NCI-H510A treated with DMSO at 0.1 percent for 48 hours (cell line): Measurements from ENCODE around the gene PGGHG.
"Not testable (repeated sequence)": the region's sequence is repeated elsewhere in the genome, so short reads cannot be mapped to it uniquely, and the experiment has no call there.

Source experiments
- DNase-seq: peaks from one replicate; lab custom pipeline; 2025; lab: John Stamatoyannopoulos, UW

PGGHG gene

DNA sequence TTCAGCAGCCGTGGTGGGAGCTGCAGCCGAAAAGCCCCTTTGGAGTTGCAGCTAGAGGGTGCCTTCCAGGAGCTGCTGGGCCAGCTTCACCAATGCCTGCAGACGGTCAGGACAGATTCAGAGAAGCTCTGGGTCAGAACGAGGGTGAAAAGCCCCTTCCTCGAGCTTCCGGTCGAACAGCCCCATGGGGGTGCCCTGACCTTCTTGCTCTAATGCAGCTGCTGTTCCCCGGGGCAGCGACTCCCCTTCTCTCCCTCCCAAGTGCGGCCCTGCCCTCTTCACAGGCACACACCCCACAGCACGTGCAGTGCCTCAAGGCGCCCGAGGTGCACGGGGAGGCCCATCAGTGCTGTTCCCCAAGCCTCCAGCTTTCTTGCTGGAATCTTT is 41.4 kb downstream of the PGGHG start:
- DNase-seq: no peak

GRCh38 chr11:330694-331357 is 41.9 kb downstream of the PGGHG start:
- no peak for DNase-seq

DNA sequence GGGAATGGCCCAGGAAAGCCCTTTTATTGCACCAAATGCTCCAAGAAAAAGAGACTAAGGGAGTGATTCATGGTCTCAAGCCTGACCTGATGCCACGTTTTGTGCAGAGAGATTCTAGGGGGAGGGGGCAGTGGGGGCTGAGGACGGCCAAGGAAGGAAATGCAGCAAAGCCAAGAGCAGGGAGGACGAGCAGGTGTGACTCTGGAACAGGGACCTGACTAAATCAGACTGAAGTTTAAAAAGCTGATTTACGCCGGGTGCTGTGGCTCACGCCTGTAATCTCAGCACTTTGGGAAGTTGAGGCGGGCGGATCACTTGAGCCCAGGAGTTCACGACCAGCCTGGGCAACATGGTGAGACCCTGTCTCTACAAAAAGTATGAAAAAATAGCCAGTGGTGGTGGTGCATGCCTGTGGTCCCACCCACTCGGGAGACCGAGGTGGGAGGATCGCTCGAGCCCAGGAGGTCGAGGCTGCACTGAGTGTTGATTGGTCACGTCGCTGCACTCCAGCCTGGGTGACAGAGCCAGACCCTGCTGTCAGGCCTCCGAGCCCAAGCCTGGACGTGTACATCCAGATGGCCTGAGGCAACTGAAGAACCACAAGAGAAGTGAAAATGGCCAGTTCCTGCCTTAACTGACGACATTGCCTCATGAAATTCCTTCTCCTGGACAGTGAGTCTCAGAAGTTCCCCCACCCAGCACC is 42.6 kb downstream of the PGGHG start:
- no peak for DNase-seq

- no peak for DNase-seq
These were observed 43.9 kb downstream of the PGGHG start for GRCh38 chr11:332651-333480.

DNA sequence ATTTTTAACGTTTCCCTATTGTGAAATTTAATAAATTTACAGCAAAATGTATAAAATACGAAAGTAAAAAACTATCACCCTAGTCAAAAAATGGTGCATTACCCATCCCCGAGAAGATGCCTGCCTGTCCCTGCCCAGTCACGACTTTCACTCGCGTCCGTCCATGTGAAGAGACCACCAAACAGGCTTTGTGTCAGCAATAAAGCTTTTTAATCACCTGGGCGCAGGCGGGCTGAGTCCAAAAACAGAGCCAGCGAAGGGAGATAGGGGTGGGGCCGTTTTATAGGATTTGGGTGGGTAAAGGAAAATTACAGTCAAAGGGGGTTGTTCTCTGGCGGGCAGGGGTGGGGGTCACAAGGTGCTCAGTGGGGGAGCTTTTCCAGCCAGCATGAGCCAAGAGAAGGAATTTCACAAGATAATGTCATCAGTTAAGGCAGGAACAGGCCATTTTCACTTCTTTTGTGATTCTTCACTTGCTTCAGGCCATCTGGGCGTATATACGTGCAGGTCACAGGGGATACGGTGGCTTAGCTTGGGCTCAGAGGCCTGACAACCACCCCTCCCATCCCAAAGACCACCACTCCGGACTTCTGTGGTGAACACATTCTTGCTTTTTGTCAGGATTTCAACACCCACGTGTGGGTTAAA is 44.8 kb downstream of the PGGHG start:
- not testable (repeated sequence) for DNase-seq

- DNase-seq: peak; percentile 28
These were observed 45.5 kb downstream of the PGGHG start for GRCh38 chr11:334264-334994.

DNA sequence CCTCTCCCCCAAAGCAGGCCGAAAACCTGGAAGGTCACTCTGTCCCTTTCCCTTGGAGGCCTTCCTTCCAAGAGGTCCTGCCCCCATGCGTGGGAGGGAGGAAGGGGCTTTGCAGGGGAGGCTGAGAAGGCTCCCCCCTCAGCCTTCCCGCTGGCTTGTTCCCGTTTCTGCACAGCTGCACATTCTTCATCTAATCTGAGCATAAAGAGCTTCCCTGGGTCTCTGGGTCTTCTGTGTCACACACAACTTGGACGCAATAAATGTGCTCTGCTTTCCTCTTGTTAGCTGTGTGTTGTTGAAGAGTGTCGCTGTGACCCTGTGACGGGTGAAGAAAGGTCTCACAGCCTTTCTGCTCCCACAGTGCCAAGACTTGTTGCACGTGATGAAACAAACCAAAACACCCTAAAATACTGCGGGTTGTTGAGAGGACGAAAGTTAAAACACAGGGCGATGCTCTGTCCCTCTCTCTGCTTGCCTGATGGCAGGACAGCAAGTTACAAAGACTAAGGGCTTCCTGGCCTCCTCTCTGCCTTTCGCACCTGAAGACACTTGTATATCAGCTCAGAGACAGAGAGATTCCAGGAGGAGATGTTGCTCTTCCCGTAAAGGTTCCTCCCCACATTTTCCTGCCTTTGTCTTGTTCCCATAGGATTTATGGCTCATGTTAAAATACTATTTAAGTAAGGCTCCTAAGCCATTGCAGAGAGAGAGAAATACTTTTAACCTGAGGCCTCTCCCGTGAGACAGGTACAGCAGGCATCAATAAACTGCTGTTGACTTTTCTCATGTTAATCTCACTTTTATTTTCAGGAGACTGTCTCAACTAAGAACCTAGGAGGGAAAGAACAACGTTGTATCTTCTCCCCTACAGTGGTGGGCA is 47.1 kb downstream of the PGGHG start:
- DNase-seq: no peak

DNA sequence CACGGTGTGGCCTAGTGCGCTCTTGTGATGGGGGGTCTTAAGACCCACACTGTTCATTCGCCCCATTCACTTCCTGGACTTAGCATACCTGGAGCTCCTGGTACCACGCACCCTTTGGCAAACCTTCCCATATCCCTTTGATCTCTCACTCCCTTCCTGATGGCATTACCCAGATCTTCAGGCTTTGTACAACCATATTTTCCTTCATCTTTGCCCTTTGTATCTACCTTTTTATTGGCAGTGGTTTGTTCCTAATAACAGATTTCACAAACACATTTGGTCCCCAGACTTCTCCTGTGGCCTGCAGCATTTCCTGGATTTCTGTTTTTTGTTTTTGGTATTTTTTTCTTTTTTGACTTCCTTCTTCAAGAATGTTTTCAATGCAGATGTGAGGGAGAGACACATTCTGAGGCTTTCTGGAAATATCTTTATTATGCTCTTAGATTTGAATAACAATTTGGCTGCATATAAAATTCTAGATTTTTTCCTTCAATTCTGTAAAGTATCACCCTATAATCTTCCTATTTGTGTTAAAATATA is 47.8 kb downstream of the PGGHG start:
- no peak for DNase-seq

- no peak for DNase-seq
These were observed 48.8 kb downstream of the PGGHG start for GRCh38 chr11:337711-338110.

- DNase-seq: no peak
These were observed 51.0 kb downstream of the PGGHG start for GRCh38 chr11:339963-340362.

DNA sequence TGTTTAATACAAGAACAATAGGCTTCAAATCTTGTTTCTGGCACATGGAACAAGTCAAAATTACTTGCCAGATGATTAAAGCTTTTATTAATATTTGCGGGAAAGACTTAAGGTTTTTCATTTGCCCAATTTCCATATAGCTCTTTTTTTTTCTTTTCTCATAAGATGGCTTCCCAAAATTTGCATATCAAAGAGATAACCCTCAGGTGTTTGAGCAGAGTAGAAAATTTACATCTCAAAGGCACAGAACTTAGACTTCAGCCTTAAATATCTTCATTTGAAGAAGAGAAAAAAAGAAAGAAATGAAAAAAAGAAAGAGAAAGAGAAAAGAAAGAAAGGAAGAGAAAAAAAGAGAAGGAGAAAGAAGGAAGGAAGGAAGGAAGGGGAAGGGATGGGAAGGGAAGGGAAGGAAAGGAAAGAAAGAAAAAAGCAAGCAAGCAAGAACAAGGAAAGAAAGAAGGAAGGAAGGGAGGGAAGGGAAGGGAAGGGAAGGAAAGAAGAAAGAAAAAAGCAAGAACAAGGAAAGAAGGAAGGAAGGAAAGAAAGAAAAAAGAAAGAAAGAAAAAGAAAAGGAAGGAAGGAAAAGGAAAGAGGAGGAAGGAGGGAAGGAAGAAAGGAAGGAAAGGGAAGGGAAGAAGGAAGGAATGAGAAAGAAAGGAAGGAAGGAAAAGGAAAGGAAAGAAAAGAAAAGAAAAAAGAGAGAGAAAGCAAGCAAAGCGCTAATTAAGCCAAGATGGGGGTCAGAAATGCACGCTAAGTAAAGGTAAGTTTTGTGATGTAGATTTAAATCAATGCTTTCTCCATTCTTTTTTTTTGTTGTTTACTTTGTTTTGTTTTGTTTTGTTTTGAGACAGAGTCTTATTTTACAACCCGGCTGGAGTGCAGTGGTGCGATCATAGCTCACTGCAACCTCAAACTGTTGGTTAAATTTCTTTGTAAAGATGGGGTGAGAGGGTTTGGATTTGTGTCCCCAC is 51.9 kb downstream of the PGGHG start:
- DNase-seq: no peak

DNA sequence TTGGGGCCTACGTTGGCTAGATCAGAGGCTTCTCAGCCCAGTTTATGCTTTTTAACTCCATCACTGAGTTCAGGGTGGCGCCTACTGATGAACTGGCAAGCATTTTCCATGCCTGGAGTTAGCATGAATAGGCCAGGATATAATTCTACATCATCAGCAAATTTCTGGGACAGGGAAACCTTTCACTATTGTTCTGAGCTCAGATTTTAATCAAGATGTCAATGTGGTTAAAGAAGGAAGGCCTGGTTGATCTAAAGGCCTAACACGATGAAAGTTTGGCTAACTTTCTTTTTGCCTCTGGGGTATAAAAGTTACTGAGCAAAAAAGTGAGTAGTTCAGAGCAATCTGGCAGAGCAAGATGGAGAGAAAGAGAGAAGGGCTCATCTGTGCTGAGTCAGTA is 53.4 kb downstream of the PGGHG start:
- DNase-seq: no peak

DNA sequence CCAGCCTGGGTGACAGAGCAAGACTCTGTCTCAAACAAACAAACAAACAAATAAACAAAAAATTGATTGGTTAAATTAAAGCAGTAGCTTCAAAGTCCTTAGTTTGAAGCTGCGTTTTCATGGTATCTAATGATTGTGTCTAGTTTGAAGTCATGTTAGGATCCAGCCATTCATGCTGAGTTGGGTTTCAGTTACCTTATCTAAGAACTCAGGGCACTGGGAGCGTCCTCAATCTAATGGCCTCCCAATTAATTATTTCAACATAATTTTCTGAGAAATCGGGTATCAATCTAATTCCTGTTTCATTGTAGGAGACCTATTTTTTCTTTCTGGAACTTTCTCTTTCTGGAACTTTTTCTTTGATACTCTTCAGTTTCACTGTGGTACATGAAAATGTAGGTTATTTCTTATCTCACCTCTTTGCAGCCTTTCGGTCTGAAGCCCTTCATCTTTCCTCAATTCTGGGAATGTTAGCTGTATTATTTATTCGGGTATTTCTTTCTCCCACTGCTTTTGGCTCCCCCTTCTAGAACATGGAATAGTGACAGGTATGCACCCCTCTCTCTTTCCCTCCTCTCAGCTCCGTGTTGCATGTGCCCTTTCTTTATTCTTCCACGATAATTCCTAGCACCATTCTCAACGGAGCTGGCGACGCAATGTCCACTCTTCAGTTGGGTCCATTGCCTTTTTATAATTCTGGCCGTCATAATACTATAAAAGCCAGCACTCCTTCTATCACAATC is 56.1 kb downstream of the PGGHG start:
- no peak for DNase-seq
